Heart right ventricle (tissue), 16 donors: ENCODE data around the gene GPRASP1. TPM values are rescaled to one million over a fixed set of nuclear protein-coding genes. Genes with fewer than 3 reads are reported as not detected.

Experiments used
- ATAC-seq, 8 donors: fragments of 200-7000 bp; cut with Tn5 transposase; one replicate each; pipeline ENCODE4 v1.9.1; 2020; ENCODE audit warnings: mild to moderate bottlenecking in 8 of 8, moderate library complexity in 8 of 8, moderate number of reproducible peaks in 1 of 8
- DNase-seq, 2 donors: peaks; one replicate each; pipeline ENCODE4 v3.0.0-alpha.2; 2020
- H3K27ac ChIP-seq, 10 donors: fragments of 200-600 bp; sonication (generic) in 2 of 10; one replicate each; pipeline versions ENCODE4 v1.5.0 to v1.8.0; 2020 to 2022; ENCODE audit warnings: mild to moderate bottlenecking in 3 of 10
- H3K27me3 ChIP-seq, 7 donors: fragments of 200-600 bp; one replicate each; pipeline ENCODE4 v1.8.0; 2021 to 2022; ENCODE audit warnings: mild to moderate bottlenecking in 2 of 7
- H3K36me3 ChIP-seq, 9 donors: fragments of 200-600 bp; sonication (generic) in 1 of 9; one replicate each; pipeline versions ENCODE4 v1.5.0 to v1.8.0; 2020 to 2022; ENCODE audit warnings: mild to moderate bottlenecking in 2 of 9
- H3K4me1 ChIP-seq, 9 donors: fragments of 200-600 bp; sonication (generic) in 1 of 9; one replicate each; pipeline versions ENCODE4 v1.5.0 to v1.8.0; 2020 to 2022; ENCODE audit warnings: mild to moderate bottlenecking in 4 of 9
- H3K4me3 ChIP-seq, 10 donors: fragments of 200-600 bp; sonication (generic) in 2 of 10; one replicate each; pipeline versions ENCODE4 v1.5.0 to v1.8.0; 2020 to 2022; ENCODE audit warnings: mild to moderate bottlenecking in 7 of 10, moderate library complexity in 2 of 10
- H3K9me3 ChIP-seq, 11 donors: fragments of 200-600 bp in 10 of 11; sonication (generic) in 2 of 11; one replicate each; pipeline versions ENCODE4 v1.5.0 to v1.8.0; 2013 to 2022; ENCODE audit warnings: mild to moderate bottlenecking in 2 of 11, control low read depth in 1 of 11, moderate library complexity in 1 of 11
- WGBS, 2 donors: extraction: QIAGEN DNeasy Blood & Tissue Kit; methylation state at CpG; one replicate each; pipeline ENCODE4 v1.1.7; 2013; ENCODE audit warnings: inconsistent platforms in 1 of 2; 5-methylcytosine and 5-hydroxymethylcytosine counted together
- intact Hi-C, 10 donors: fragments of 100-400 bp; cut with DNase I; formaldehyde crosslinking; loops; one replicate each; pipeline versions ENCODE4 v1.11.1 to v1.14.2; 2022
- polyA plus RNA-seq, 2 donors: library from polyadenylated mRNA; stranded (reverse); fragments of 200-250 nt; gene quantifications; one replicate each; pipeline ENCODE4 v1.2.3, GENCODE V29; 2013
- total RNA-seq, 10 donors: library from RNA; stranded (reverse); fragmentation: NEBNext Ultra II Directional in 3 of 10; extraction: Animal tissue kit (Norgen Biotek cat#: 25700) in 3 of 10; gene quantifications; one replicate each; pipeline versions ENCODE4 v1.2.1 to v1.2.4, GENCODE V29; 2021 to 2023
- TF ChIP-seq, protein P1 (sequence below), 9 donors: fragments of 200-600 bp; sonication (generic) in 2 of 9; IDR thresholded peaks; one replicate each; pipeline versions ENCODE4 v1.5.0 to v1.8.0; 2021 to 2022; ENCODE audit warnings: antibody characterized with exemption in 9 of 9, mild to moderate bottlenecking in 5 of 9, moderate library complexity in 1 of 9
- donor health status: Arrhythmogenic right ventricular cardiomyopathy.
- donor health status: ischemic (EF 13 %, LVEDD 7.1; RV severe dilation, severe dysfunction).
- donor health status: healthy with polysubstance abuse.
- donor health status: DM: no; HTN: yes; CAD: no.
- donor health status: DM: no; HTN: no; CAD: no.
- donor health status: ischemic (EF 25% LVEDD 6.9; RV normal size, moderate dysfunction).
- donor health status: ischemic (EF 25% LVEDD 5.7; RV mildly dilated, moderate dysfunction).
- donor health status: healthy.
- donor health status: DM: yes; HTN: yes; CAD: no.
- donor health status: Ischemic cardiomyopathy.
- donor health status: ischemic (EF 35%, LVEDD 5.7; RV mildly dilated, moderate dysfunction).
- donor health status: nonischemic (EF 11% LVEDD 7.7; RV severe dilation, severe dysfunction).
- donor health status: DM: yes; HTN: yes; CAD: no.
- donor health status: PGD.
- donor health status: ischemic (EF 29% LVEDD 5.4; RV normal size, mild dysfunction).
- donor health status: nonischemic (EF 23%, LVEDD 6.1; RV moderate dilation, normal function).

Gene GPRASP1
- total and polyA plus RNA-seq, 12 donors = 1.2 to 10.0 (median 7.3) TPM

- intact Hi-C loops = no loop called here
- no peaks in the 10 kb centered on the region for H3K36me3 ChIP-seq
- ATAC-seq (peak in 7 of 8 donors; percentile 38 to 92 (median 75)), DNase-seq (peak in 1 of 2 donors; percentile 7)
- no peak overlapping the region for H3K27ac ChIP-seq
- H3K4me1 ChIP-seq = peaks cover 0 to 5% (median 0%) of the 10 kb centered on the region in 9 donors
- no peak overlapping the region for H3K4me3 ChIP-seq
- H3K27me3 ChIP-seq = no peaks in the 10 kb centered on the region
- WGBS, 2 donors = 46 to 62% methylated on average over 6 of the region's 6 CpGs
- H3K9me3 ChIP-seq = peaks cover 0 to 36% (median 14%) of the 10 kb centered on the region in 11 donors
- TF ChIP-seq, protein P1, sequence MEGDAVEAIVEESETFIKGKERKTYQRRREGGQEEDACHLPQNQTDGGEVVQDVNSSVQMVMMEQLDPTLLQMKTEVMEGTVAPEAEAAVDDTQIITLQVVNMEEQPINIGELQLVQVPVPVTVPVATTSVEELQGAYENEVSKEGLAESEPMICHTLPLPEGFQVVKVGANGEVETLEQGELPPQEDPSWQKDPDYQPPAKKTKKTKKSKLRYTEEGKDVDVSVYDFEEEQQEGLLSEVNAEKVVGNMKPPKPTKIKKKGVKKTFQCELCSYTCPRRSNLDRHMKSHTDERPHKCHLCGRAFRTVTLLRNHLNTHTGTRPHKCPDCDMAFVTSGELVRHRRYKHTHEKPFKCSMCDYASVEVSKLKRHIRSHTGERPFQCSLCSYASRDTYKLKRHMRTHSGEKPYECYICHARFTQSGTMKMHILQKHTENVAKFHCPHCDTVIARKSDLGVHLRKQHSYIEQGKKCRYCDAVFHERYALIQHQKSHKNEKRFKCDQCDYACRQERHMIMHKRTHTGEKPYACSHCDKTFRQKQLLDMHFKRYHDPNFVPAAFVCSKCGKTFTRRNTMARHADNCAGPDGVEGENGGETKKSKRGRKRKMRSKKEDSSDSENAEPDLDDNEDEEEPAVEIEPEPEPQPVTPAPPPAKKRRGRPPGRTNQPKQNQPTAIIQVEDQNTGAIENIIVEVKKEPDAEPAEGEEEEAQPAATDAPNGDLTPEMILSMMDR (IDR thresholded peaks at IDR 0.05) = no peak
These were observed 27.2 kb upstream of the GPRASP1 start for GRCh38 chrX:102624105-102624504.

DNA sequence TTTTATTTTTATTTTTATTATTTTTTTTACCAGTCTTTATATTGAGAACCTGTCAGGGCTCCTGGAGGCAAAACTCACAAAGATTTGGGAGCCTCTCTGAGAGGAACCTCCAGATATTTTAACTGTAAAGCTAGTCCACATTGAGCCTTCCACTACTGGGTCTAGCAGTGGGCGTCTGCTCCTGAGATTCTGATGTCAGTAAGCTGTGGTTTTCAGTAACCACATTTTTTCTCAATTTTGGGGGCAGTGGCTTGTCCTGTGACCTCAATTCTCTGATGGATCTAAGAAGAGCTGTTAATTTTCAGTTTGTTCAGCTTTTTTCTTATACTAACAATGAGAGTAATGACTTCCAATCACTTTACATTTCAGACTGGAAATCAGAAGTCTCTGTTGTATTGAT, 23.6 kb upstream of the GPRASP1 start:
- ATAC-seq (no peak), DNase-seq (no peak)
- Histone ChIP-seq H3K4me1 (peaks cover 0 to 5% (median 0%) of the 10 kb centered on the region in 9 donors), H3K4me3 (no peak overlapping the region), H3K27ac (no peak overlapping the region), H3K36me3 (no peaks in the 10 kb centered on the region), H3K27me3 (no peaks in the 10 kb centered on the region), H3K9me3 (peaks cover 0 to 8% (median 0%) of the 10 kb centered on the region in 11 donors)
- TF ChIP-seq, protein P1 (IDR thresholded peaks at IDR 0.05) = no peak
- intact Hi-C loops = no loop called here
- 92 to 93% methylated on average over 1 of the region's 1 CpG for whole genome bisulfite sequencing, 2 donors

DNA sequence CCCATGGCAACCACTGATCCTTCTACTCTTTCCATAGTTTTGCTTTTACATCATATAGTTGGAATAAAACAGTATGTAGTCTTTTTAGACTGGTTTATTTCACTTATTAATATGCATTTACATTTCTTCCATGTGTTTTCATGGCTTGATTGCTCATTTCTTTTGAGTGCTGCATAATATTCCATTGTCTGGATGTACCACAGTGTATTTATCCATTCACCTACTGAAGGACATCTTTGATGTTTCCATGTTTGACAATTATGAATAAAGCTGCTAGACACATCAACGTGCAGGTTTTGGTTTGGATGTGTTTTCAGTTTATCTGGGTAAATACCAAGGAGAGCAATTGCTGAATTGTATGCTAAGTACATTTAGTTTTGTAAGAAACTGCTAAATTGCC, 13.7 kb upstream of the GPRASP1 start:
- no peaks in the 10 kb centered on the region for H3K27me3 ChIP-seq
- ATAC-seq = no peak
- no peaks in the 10 kb centered on the region for H3K4me1 ChIP-seq
- H3K9me3 ChIP-seq = peaks cover 0 to 12% (median 0%) of the 10 kb centered on the region in 11 donors
- TF ChIP-seq, protein P1 (IDR thresholded peaks at IDR 0.05) = no peak
- no peak overlapping the region for H3K4me3 ChIP-seq
- intact Hi-C loops = no loop called here
- 85 to 91% methylated on average over 1 of the region's 1 CpG for whole genome bisulfite sequencing, 2 donors
- no peak for DNase-seq
- no peak overlapping the region for H3K27ac ChIP-seq
- H3K36me3 ChIP-seq = peaks cover 0 to 10% (median 0%) of the 10 kb centered on the region in 9 donors

DNA sequence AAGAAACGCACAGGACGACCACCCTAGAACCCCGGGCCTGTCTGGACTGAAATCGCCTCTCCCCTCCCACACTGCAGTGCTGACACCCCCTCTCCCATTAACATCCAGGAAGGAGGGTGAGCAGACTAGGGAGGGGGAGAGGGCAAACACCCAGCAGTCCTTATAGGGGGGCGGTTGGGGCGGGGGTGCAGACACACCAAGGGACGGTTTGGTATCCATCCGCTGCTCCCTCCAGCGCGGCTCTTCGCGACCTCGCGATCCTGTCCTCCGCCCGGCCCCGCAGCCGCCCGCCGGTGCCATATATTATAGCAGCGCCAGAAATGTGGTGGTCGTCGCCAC, 411 bp upstream of the GPRASP1 start:
- TF ChIP-seq, protein P1 (IDR thresholded peaks at IDR 0.05) = no peak
- peak overlapping the region in 6 of 10 donors; percentile 41 to 78 (median 68) for H3K27ac ChIP-seq
- WGBS, 2 donors = 3 to 4% methylated on average over 10 to 23 of the region's 23 CpGs
- ATAC-seq (peak; percentile 8 to 66 (median 43)), DNase-seq (no peak)
- intact Hi-C loops = loop anchor here in 3 of 10 donors (5.0 to 10.0 kb wide), 4 partner anchors 46 to 64 kb away; partner anchors contain the start of genes GPRASP2 (in 2 of the 3) and ARMCX5 (in 1 of the 3)
- H3K4me1 ChIP-seq = peaks cover 0 to 6% (median 0%) of the 10 kb centered on the region in 9 donors
- H3K9me3 ChIP-seq = peaks cover 0 to 6% (median 0%) of the 10 kb centered on the region in 11 donors
- H3K36me3 ChIP-seq = no peaks in the 10 kb centered on the region
- peak overlapping the region; percentile 24 to 79 (median 66) for H3K4me3 ChIP-seq
- peaks cover 0 to 14% (median 0%) of the 10 kb centered on the region in 7 donors for H3K27me3 ChIP-seq
